Measurements from ENCODE around the gene ZBTB43. TPM values are rescaled to one million over a fixed set of nuclear protein-coding genes. Genes with fewer than 3 reads are reported as not detected.

Gene ZBTB43
- polyA plus RNA-seq, 1 donor from 2014 or later, result 12.3 TPM

DNA sequence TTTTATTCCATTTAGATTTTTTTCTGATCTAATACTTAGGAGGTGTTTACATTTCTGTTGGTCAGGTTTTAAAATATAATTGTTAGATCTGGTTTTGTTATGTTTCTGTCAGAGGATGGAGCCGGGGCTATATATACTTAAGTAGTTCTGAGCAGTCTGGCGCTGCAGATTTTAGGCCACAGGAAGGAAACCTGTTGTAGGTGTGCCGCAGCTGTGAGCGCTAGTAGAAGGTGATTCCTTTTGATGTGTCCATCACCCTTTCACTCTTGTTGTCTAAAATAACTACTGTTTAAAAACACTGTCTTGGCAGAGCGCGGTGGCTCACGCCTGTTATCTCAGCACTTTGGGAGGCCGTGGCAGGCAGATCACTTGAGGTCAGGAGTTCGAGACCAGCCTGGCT lies 72.6 kb downstream of the ZBTB43 start:
- H3K4me2 ChIP-seq (ENCODE audit: low read length), result no peak overlapping the region
- TF ChIP-seq EZH2 (IDR thresholded peaks at IDR 0.05; ENCODE audit: borderline replicate concordance, insufficient read depth, low read length, poor library complexity, severe bottlenecking) (no peak), EP300 (conservative IDR thresholded peaks at IDR 0.05; ENCODE audit: poor library complexity, severe bottlenecking) (no peak), TAF1 (IDR thresholded peaks at IDR 0.05; ENCODE audit: low read depth) (no peak), POLR2AphosphoS5 (IDR thresholded peaks at IDR 0.05) (no peak), RAD21 (conservative IDR thresholded peaks at IDR 0.05) (no peak), MXI1 (conservative IDR thresholded peaks at IDR 0.05; ENCODE audit: poor library complexity, severe bottlenecking) (no peak), SMC3 (conservative IDR thresholded peaks at IDR 0.05; ENCODE audit: poor library complexity) (no peak)
- TF ChIP-seq, protein P1, sequence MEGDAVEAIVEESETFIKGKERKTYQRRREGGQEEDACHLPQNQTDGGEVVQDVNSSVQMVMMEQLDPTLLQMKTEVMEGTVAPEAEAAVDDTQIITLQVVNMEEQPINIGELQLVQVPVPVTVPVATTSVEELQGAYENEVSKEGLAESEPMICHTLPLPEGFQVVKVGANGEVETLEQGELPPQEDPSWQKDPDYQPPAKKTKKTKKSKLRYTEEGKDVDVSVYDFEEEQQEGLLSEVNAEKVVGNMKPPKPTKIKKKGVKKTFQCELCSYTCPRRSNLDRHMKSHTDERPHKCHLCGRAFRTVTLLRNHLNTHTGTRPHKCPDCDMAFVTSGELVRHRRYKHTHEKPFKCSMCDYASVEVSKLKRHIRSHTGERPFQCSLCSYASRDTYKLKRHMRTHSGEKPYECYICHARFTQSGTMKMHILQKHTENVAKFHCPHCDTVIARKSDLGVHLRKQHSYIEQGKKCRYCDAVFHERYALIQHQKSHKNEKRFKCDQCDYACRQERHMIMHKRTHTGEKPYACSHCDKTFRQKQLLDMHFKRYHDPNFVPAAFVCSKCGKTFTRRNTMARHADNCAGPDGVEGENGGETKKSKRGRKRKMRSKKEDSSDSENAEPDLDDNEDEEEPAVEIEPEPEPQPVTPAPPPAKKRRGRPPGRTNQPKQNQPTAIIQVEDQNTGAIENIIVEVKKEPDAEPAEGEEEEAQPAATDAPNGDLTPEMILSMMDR (IDR thresholded peaks at IDR 0.05; ENCODE audit: poor library complexity, severe bottlenecking), result no peak
- TF ChIP-seq, protein P2, sequence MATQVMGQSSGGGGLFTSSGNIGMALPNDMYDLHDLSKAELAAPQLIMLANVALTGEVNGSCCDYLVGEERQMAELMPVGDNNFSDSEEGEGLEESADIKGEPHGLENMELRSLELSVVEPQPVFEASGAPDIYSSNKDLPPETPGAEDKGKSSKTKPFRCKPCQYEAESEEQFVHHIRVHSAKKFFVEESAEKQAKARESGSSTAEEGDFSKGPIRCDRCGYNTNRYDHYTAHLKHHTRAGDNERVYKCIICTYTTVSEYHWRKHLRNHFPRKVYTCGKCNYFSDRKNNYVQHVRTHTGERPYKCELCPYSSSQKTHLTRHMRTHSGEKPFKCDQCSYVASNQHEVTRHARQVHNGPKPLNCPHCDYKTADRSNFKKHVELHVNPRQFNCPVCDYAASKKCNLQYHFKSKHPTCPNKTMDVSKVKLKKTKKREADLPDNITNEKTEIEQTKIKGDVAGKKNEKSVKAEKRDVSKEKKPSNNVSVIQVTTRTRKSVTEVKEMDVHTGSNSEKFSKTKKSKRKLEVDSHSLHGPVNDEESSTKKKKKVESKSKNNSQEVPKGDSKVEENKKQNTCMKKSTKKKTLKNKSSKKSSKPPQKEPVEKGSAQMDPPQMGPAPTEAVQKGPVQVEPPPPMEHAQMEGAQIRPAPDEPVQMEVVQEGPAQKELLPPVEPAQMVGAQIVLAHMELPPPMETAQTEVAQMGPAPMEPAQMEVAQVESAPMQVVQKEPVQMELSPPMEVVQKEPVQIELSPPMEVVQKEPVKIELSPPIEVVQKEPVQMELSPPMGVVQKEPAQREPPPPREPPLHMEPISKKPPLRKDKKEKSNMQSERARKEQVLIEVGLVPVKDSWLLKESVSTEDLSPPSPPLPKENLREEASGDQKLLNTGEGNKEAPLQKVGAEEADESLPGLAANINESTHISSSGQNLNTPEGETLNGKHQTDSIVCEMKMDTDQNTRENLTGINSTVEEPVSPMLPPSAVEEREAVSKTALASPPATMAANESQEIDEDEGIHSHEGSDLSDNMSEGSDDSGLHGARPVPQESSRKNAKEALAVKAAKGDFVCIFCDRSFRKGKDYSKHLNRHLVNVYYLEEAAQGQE (IDR thresholded peaks at IDR 0.05; ENCODE audit: borderline replicate concordance), result no peak
- no peaks in the 10 kb centered on the region for H4K20me1 ChIP-seq (ENCODE audit: insufficient read depth)
- no peak overlapping the region for H3K27ac ChIP-seq (ENCODE audit: low read length)
- no peak overlapping the region for H3K9ac ChIP-seq (ENCODE audit: low read length)
- no peaks in the 10 kb centered on the region for H3K79me2 ChIP-seq (replicated peaks; ENCODE audit: insufficient read depth, low read length)
- no peaks in the 10 kb centered on the region for H3K27me3 ChIP-seq (ENCODE audit: insufficient read depth, low read depth, low read length)
- no peak overlapping the region for H3K4me3 ChIP-seq (ENCODE audit: low read length)
- H3F3A ChIP-seq (ENCODE audit: insufficient read depth, low read length, poor library complexity, severe bottlenecking), result no peaks in the 10 kb centered on the region
- no peaks in the 10 kb centered on the region for H3K9me3 ChIP-seq (ENCODE audit: low read length)
- no peak overlapping the region for H2AFZ ChIP-seq (ENCODE audit: low read depth, low read length)
- H3K9me2 ChIP-seq (ENCODE audit: insufficient read depth, low read length), result no peaks in the 10 kb centered on the region
- H3K36me3 ChIP-seq (ENCODE audit: insufficient read depth, low read length), result no peaks in the 10 kb centered on the region

DNA sequence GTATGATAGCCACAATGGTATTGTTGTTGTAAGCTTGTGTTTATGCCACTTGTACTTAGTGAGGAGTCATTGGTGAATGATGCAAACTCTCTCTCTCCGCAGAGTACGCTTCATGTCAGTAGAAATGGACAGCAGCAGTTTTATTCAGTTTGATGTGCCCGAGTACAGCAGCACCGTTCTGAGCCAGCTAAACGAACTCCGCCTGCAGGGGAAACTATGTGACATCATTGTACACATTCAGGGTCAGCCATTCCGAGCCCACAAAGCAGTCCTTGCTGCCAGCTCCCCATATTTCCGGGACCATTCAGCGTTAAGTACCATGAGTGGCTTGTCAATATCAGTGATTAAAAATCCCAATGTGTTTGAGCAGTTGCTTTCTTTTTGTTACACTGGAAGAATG lies 74.4 kb downstream of the ZBTB43 start:
- no peaks in the 10 kb centered on the region for H3K79me2 ChIP-seq (replicated peaks; ENCODE audit: insufficient read depth, low read length)
- no peaks in the 10 kb centered on the region for H3F3A ChIP-seq (ENCODE audit: insufficient read depth, low read length, poor library complexity, severe bottlenecking)
- no peaks in the 10 kb centered on the region for H3K36me3 ChIP-seq (ENCODE audit: insufficient read depth, low read length)
- TF ChIP-seq, protein P2 (IDR thresholded peaks at IDR 0.05; ENCODE audit: borderline replicate concordance), result no peak
- TF ChIP-seq, protein P1 (IDR thresholded peaks at IDR 0.05; ENCODE audit: poor library complexity, severe bottlenecking), result no peak
- TF ChIP-seq POLR2AphosphoS5 (IDR thresholded peaks at IDR 0.05) (no peak), TAF1 (IDR thresholded peaks at IDR 0.05; ENCODE audit: low read depth) (no peak), EZH2 (IDR thresholded peaks at IDR 0.05; ENCODE audit: borderline replicate concordance, insufficient read depth, low read length, poor library complexity, severe bottlenecking) (no peak), MXI1 (conservative IDR thresholded peaks at IDR 0.05; ENCODE audit: poor library complexity, severe bottlenecking) (no peak), SMC3 (conservative IDR thresholded peaks at IDR 0.05; ENCODE audit: poor library complexity) (no peak), EP300 (conservative IDR thresholded peaks at IDR 0.05; ENCODE audit: poor library complexity, severe bottlenecking) (no peak), RAD21 (conservative IDR thresholded peaks at IDR 0.05) (no peak)
- no peaks in the 10 kb centered on the region for H3K9me3 ChIP-seq (ENCODE audit: low read length)
- H3K4me2 ChIP-seq (ENCODE audit: low read length), result no peak overlapping the region
- no peak overlapping the region for H3K9ac ChIP-seq (ENCODE audit: low read length)
- no peak overlapping the region for H3K27ac ChIP-seq (ENCODE audit: low read length)
- no peaks in the 10 kb centered on the region for H3K27me3 ChIP-seq (ENCODE audit: insufficient read depth, low read depth, low read length)
- no peak overlapping the region for H3K4me3 ChIP-seq (ENCODE audit: low read length)
- H2AFZ ChIP-seq (ENCODE audit: low read depth, low read length), result no peak overlapping the region
- H4K20me1 ChIP-seq (ENCODE audit: insufficient read depth), result no peaks in the 10 kb centered on the region
- H3K9me2 ChIP-seq (ENCODE audit: insufficient read depth, low read length), result no peaks in the 10 kb centered on the region

Measured in neural cell (in vitro differentiated cells).